ENCODE results near the gene KCNMA1.

Gene KCNMA1

DNA sequence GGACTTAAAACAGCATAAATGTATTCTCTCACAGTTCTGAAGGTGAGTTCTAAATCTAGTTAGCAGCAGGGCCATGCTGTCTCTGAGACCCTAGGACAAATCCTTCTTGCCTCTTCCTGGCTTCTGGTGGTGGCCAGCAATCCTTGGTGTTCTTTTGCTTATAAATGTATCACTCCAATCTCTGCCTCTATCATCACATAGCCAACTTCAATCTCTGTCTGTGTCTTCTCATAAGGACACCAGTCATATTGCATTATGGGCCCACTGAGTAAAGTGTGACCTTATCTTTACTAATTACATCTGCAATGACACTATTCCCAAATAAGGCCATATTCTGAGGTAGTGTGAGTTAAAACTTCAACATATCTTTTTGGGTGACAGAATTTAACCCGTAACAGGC lies 778.9 kb downstream of the KCNMA1 start:
- DNase-seq = no peak

DNA sequence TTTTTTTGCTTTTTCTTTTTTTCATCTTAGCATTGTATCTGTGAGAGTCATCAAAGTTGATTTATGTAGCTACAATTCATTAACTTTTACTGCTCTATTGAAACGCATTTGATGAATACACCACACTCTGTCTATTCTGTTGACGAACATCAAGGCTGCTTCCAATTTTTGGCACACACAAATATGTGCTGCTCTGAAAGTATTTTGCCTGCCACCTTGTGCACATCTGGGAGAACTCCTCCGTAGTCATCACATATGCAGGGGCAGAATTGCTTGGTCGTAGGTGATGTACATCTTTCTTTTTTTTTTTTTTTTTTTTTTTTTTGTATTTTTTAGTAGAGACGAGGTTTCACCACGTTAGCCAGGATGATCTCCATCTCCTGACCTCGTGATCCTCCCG lies 796.8 kb downstream of the KCNMA1 start:
- DNase-seq = no peak

- DNase-seq = no peak
Observed at GRCh38 chr10:76839276-76839675, 798.3 kb downstream of the KCNMA1 start.

- DNase-seq = no peak
Observed at GRCh38 chr10:76830218-76830617, 807.4 kb downstream of the KCNMA1 start.

GRCh38 chr10:76829724-76830123 lies 807.9 kb downstream of the KCNMA1 start:
- DNase-seq = no peak

Data from stimulated activated CD4-positive, alpha-beta T cell treated with anti-CD3 and anti-CD28 coated beads, Interleukin-2, amount 100 ng/mL, for 48 hours (primary cell).